Adrenal gland (tissue), 12 donors: ENCODE results near the gene SPAG5. TPM values are rescaled to one million over a fixed set of nuclear protein-coding genes. Genes with fewer than 3 reads are reported as not detected.

ENCODE experiments used
- DNase-seq, 7 donors: peaks; one replicate each; pipeline ENCODE4 v3.0.0-alpha.2; 2019 to 2020
- H3K27ac ChIP-seq, 5 donors: fragments of 200-600 bp; sonication (generic) in 4 of 5; 1 replicate in 3 of 5; 2 replicates in 2 of 5; pipeline versions ENCODE4 v1.5.1 to v1.8.0; 2016 to 2020; ENCODE audit warnings: mild to moderate bottlenecking in 1 of 5
- H3K27me3 ChIP-seq: fragments of 200-600 bp; 2 replicates; pipeline ENCODE4 v1.8.0; 2021
- H3K36me3 ChIP-seq, 2 donors: fragments of 200-600 bp; replicated peaks in 1 of 2; 1 replicate in 1 of 2; 2 replicates in 1 of 2; pipeline versions ENCODE4 v1.5.1 to v1.8.0; 2018 to 2022
- H3K4me1 ChIP-seq, 2 donors: fragments of 200-600 bp; replicated peaks in 1 of 2; 1 replicate in 1 of 2; 2 replicates in 1 of 2; pipeline versions ENCODE4 v1.5.1 to v1.8.0; 2018 to 2021
- H3K4me3 ChIP-seq, 4 donors: fragments of 200-600 bp; sonication (generic) in 3 of 4; one replicate each; pipeline ENCODE4 v1.5.1; 2016 to 2018
- H3K9me3 ChIP-seq, 3 donors: fragments of 200-600 bp; sonication (generic) in 1 of 3; replicated peaks in 1 of 3; 1 replicate in 2 of 3; 2 replicates in 1 of 3; pipeline versions ENCODE4 v1.5.1 to v1.8.0; 2016 to 2021
- CTCF ChIP-seq, 6 experiments: fragments of 450-650 bp in 4 of 6; fragments of 200-600 bp in 2 of 6; sonication (generic) in 1 of 6; IDR thresholded peaks; 1 replicate in 5 of 6; 2 replicates in 1 of 6; pipeline versions ENCODE4 v1.5.1 to v1.8.0; 2016 to 2021; ENCODE audit warnings: antibody characterized with exemption in 6 of 6, mild to moderate bottlenecking in 2 of 6, moderate library complexity in 1 of 6
- POLR2A ChIP-seq, 2 donors: fragments of 450-650 bp; IDR thresholded peaks; one replicate each; pipeline ENCODE4 v1.6.1; 2017; ENCODE audit warnings: antibody characterized with exemption in 2 of 2, mild to moderate bottlenecking in 2 of 2, moderate library complexity in 1 of 2
- WGBS, 4 donors: extraction: QIAGEN DNeasy Blood & Tissue Kit in 2 of 4; methylation state at CpG; one replicate each; pipeline versions ENCODE4 v1.1.5 to v1.1.7; 2013 to 2017; 5-methylcytosine and 5-hydroxymethylcytosine counted together
- intact Hi-C, 2 donors: fragments of 100-400 bp; cut with DNase I; formaldehyde crosslinking; loops; one replicate each; pipeline versions ENCODE4 v1.14.1 to v1.15.0; 2022 to 2023
- polyA plus RNA-seq, 3 donors: library from polyadenylated mRNA; stranded (reverse); fragments of 200-250 nt in 2 of 3; fragments of 350-450 nt in 1 of 3; fragmentation: Illumina TruSeq in 1 of 3; extraction: RNeasy Lipid Tissue Mini Kit (QIAGEN cat#74804) in 1 of 3; gene quantifications; one replicate each; pipeline ENCODE4 v1.2.3, GENCODE V29; 2013 to 2014
- total RNA-seq, 9 donors: library from RNA; depleted of rRNA in 4 of 9; stranded (reverse); fragments of >200 nt in 4 of 9; fragments of 120-200 nt in 1 of 9; fragmentation: NEBNext Ultra II Directional in 1 of 9; extraction: Animal tissue kit (Norgen Biotek cat#: 25700) in 1 of 9; gene quantifications; one replicate each; pipeline versions ENCODE4 v1.1.0 to v1.2.4, GENCODE V29; 2013 to 2023
- donor health status: healthy with polysubstance abuse.
- donor health status: Bipolar disorder and iron deficiency.
- donor health status: DM: yes; HTN: yes; CAD: no.
- donor health status: DM: no; HTN: no; CAD: no.
- donor health status: DM: no; HTN: no; CAD: no.
- donor health status: DM: yes; HTN: yes; CAD: no.

Gene SPAG5
- total and polyA plus RNA-seq, 12 donors: 0.97 to 35.6 (median 4.3) TPM

- DNase-seq: no peak
- intact Hi-C loops: loop anchor here in 1 of 2 donors (2.0 kb wide), 1 partner anchor 49 kb away; no protein-coding TSS in a partner anchor
- TF ChIP-seq POLR2A (IDR thresholded peaks at IDR 0.05) (no peak), CTCF (IDR thresholded peaks at IDR 0.05) (no peak)
- Histone ChIP-seq H3K9me3 (no peaks in the 10 kb centered on the region), H3K4me1 (no peaks in the 10 kb centered on the region), H3K4me3 (no peak overlapping the region), H3K36me3 (peaks cover 0 to 1% of the 10 kb centered on the region in 2 donors), H3K27me3 (no peaks in the 10 kb centered on the region), H3K27ac (no peak overlapping the region)
- WGBS, 4 donors: 76 to 87% (median 84%) methylated on average over 4 of the region's 4 CpGs
Measured at GRCh38 chr17:28541439-28541838, 57.4 kb downstream of the SPAG5 start.

- Histone ChIP-seq H3K27ac (no peak overlapping the region), H3K9me3 (no peaks in the 10 kb centered on the region), H3K4me1 (no peaks in the 10 kb centered on the region), H3K4me3 (no peak overlapping the region), H3K36me3 (no peaks in the 10 kb centered on the region), H3K27me3 (no peaks in the 10 kb centered on the region)
- no peak for DNase-seq
- TF ChIP-seq POLR2A (IDR thresholded peaks at IDR 0.05) (no peak), CTCF (IDR thresholded peaks at IDR 0.05) (no peak)
- intact Hi-C loops: loop anchor here in 1 of 2 donors (2.0 kb wide), 1 partner anchor 47 kb away; no protein-coding TSS in a partner anchor
- WGBS, 4 donors: 75 to 88% (median 82%) methylated on average over 4 of the region's 4 CpGs
Measured at GRCh38 chr17:28540231-28540630, 58.6 kb downstream of the SPAG5 start.

GRCh38 chr17:28538296-28538895 lies 60.4 kb downstream of the SPAG5 start:
- Histone ChIP-seq H3K27me3 (no peaks in the 10 kb centered on the region), H3K36me3 (no peaks in the 10 kb centered on the region), H3K4me1 (no peaks in the 10 kb centered on the region), H3K9me3 (no peaks in the 10 kb centered on the region), H3K4me3 (no peak overlapping the region), H3K27ac (no peak overlapping the region)
- TF ChIP-seq POLR2A (IDR thresholded peaks at IDR 0.05) (no peak), CTCF (IDR thresholded peaks at IDR 0.05) (no peak)
- intact Hi-C loops: no loop called here
- no peak for DNase-seq
- 85 to 90% (median 88%) methylated on average over 11 to 14 of the region's 14 CpGs for WGBS, 4 donors

GRCh38 chr17:28537219-28537610 lies 61.6 kb downstream of the SPAG5 start:
- no peaks in the 10 kb centered on the region for H3K4me1 ChIP-seq
- WGBS, 4 donors: 56 to 73% (median 66%) methylated on average over 2 to 12 of the region's 12 CpGs
- DNase-seq: no peak
- TF ChIP-seq CTCF (IDR thresholded peaks at IDR 0.05) (no peak), POLR2A (IDR thresholded peaks at IDR 0.05) (no peak)
- H3K36me3 ChIP-seq: no peaks in the 10 kb centered on the region
- no peak overlapping the region for H3K27ac ChIP-seq
- no peaks in the 10 kb centered on the region for H3K27me3 ChIP-seq
- intact Hi-C loops: no loop called here
- no peak overlapping the region for H3K4me3 ChIP-seq
- no peaks in the 10 kb centered on the region for H3K9me3 ChIP-seq
